NCI-H1048 (cell line): ENCODE measurements around the gene ZNF17.

Source experiments
- DNase-seq: peaks from one replicate; lab custom pipeline; 2025; lab: John Stamatoyannopoulos, UW

The ZNF17 gene

DNA sequence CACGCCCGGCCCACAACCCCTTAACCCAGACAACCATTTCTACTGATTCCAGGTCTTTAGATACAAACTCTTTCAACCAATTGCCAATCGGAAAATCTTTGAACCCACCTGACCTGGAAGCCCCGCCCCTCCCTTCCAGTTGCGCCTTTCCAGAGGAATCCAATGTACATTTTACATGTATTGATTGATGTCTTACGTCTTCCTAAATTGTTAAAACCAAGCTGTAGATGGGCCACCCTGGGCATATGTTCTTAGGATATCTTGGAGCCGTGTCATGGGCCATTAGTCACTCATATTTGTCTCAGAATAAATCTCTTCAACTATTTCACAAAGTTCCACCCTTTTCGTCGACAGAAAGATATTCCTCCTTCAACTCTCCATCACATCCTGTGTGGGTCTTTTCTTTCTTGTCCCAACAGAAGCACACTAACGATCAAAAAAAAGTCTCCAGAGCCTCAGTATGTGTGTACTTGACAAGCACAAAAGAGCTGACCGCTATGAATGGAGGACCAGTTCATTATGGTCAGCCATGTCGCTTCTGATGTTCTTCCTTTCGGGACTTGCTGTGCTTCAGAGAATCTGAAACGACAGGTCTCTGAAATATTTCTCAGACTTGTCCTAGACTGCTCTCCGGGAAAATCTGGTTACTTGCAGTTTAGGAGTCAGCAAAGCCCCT lies 23.6 kb downstream of the ZNF17 start:
- no peak for DNase-seq

DNA sequence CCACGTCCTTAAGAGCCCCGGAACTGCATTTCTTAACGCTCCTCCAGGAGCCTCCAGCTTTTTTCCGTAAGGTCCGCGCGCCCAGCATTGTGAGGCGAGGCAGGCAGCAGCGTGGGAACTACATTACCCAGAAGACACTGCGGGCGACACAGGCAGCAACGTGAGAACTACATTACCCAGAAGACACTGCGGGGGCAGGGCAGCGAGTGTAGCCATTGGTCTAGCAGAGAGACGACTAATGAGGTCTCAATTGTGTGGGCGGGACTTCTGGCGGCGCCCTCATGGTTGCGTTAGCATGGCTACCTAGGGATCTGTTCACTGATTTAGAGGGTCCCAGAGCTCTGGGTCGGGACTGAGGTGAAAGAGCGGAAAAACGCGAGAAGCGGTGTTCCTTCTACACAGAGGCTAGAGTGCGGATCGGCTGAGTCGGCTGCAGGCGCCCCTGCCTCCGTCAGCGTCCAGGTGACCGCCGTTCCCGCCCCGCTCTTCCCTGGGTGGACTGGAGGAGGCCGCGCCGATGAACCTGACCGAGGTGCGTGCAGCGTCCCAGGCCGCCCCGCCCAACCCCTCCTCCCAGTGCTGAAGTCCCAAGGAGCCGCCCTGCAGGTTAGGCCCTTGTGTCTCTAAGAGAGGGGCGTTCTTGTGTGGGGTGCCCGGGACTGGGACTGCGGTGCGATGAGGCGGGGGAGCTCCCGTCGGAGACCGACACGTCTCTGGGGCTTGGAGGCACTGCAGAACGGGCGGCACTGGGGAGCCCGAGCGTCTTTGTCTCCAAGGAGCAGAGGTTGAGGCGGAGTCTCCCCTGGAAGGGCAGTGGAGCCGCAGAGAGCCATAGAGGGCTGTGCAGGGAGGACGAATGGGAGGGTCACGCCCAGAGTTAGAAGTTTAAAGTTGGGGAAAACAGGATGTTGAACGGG lies 24.4 kb downstream of the ZNF17 start, which contains the start of gene ZNF749:
Gene ZNF749, plus strand, starts transcription at position 264 of the 917 bp plus-strand sequence. Its CDS starts 254 bp downstream, at position 518.
- DNase-seq, result peak; percentile 93

GRCh38 chr19:57436417-57436816 lies 25.5 kb downstream of the ZNF17 start:
- no peak for DNase-seq

DNA sequence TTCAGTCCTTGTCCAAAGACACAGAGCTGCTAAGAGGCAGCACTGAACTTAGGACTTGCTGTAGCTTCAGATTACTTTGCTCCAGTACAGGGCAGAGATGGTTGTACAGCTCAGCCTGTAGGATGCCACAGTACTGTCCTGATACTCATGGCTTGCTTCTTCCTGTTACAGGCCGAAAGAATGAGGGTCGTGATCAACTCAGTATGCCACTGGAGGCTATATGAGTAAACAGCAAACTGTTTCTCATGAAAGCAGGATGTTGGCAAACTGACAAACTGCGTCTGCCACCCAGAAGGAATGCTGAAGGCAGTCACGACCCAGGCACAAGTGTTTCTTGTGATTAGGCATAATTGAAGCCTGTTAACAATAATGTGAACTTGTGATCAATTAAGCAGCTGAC lies 27.0 kb downstream of the ZNF17 start:
- no peak for DNase-seq

- DNase-seq, result no peak
Measured at GRCh38 chr19:57438925-57439324, 28.0 kb downstream of the ZNF17 start.

GRCh38 chr19:57441979-57442752 lies 31.2 kb downstream of the ZNF17 start:
- no peak for DNase-seq

DNA sequence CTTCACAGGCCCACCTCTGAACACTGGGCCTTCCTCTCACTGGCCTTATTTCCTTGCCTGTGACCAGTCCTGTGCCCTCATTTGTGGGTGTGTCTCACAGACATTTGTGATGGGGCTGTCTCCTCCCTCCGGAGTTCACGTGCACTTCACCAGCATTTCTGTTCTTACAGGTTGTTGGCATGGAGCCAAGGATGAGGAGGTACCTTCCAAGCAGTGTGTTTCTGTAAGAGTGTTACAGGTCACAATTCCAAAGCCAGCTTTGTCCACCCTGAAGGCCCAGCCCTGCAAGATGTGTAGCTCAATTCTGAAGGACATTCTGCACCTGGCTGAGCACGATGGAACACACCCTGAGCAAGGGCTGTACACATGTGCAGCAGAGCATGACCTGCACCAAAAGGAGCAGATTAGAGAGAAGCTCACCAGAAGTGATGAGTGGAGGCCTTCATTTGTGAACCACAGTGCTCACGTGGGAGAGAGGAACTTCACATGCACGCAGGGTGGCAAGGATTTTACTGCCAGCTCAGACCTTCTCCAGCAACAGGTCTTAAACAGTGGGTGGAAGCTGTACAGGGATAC lies 32.2 kb downstream of the ZNF17 start:
- DNase-seq, result no peak

DNA sequence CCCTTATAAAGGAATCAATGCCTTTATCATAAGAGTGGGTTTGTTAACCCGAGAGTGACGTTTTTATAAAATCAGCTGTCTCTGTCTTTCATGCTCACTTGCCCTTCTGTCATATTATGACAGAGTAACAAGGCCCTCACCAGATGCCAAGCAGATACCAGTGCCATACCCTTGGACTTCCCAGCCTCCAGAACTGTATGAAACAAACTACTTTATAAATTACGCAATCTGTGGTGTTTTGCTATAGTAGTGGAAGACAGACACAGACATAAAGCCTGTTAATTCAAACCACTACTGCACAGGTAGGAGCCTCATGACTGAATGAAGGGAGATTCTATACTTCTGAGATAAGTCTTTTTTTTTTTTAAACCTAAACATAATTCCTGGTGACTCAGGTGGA lies 41.3 kb downstream of the ZNF17 start:
- DNase-seq, result no peak

DNA sequence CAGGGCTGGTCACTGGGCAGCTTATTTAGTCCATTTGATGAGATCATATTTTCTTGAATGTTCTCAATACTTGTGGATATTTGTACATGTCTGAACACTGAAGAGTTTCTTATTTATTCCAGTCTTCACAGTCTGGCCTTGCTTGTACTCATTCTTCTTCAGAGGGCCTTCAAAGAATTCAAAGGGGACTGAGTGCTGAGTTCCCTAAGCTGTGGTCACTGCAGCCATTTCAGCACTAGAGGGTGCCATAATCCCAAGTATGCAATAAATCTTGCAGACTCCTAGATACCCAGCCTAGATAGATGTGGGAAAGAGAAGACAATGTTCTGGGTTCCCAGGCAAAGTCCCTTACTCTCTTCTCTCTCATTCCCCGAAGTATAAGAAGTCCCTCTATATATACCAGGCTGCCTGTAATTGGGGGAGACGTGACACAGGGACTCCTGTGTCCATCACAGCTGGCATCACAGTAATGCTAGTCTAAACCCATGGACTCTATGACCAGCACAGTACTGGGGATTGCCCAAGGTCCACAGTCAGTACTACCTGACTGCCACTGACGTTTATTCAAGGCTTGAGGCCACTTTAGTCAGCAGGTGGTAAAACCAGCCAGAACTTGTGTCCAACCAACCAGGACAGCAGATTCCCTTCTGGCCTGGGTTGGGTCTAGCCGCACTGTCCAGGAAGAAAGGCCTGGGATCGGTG lies 54.9 kb downstream of the ZNF17 start:
- DNase-seq, result no peak

- DNase-seq, result no peak
Measured at GRCh38 chr19:57466489-57466888, 55.5 kb downstream of the ZNF17 start.
